Activated naive CD4-positive, alpha-beta T cell treated with anti-CD3 and anti-CD28 coated beads for 36 hours (primary cell): ENCODE results near the gene DERL3. TPM values are rescaled to one million over a fixed set of nuclear protein-coding genes. Genes with fewer than 3 reads are reported as not detected.

Experiments
- CTCF ChIA-PET: fragments of 350-600 bp; sonication (Branson Sonifier 250); formaldehyde crosslinking; loops from one replicate; lab custom pipeline; 2021; ENCODE audit warnings: antibody characterized with exemption; lab: Charles Lee
- DNase-seq: peaks from one replicate; pipeline ENCODE4 v3.0.0-alpha.2; 2020
- H3K27ac Mint-ChIP-seq: one replicate; pipeline ENCODE4 v1.8.0; 2021; ENCODE audit warnings: mild to moderate bottlenecking, mixed read lengths
- H3K27me3 Mint-ChIP-seq: one replicate; pipeline ENCODE4 v1.8.0; 2021; ENCODE audit warnings: low read depth, mixed read lengths
- H3K36me3 Mint-ChIP-seq: one replicate; pipeline ENCODE4 v1.8.0; 2021; ENCODE audit warnings: low read depth, mixed read lengths
- H3K4me1 Mint-ChIP-seq: one replicate; pipeline ENCODE4 v1.8.0; 2021; ENCODE audit warnings: low read depth, mixed read lengths
- H3K4me3 Mint-ChIP-seq: one replicate; pipeline ENCODE4 v1.8.0; 2021; ENCODE audit warnings: mild to moderate bottlenecking, moderate library complexity, mixed read lengths
- H3K9me3 Mint-ChIP-seq: one replicate; pipeline ENCODE4 v1.8.0; 2021; ENCODE audit warnings: mixed read lengths
- intact Hi-C: fragments of 100-400 bp; cut with micrococcal nuclease; formaldehyde crosslinking; loops from one replicate; pipeline ENCODE4 v1.15.1; 2023
- total RNA-seq, 2 experiments: library from RNA; stranded (reverse); gene quantifications; one replicate each; pipeline ENCODE4 v1.2.3, GENCODE V29; 2021

DERL3 gene
- total RNA-seq, 2 experiments from 2014 or later = 7.3 to 7.5 TPM

GRCh38 chr22:23789638-23790037, 49.2 kb downstream of the DERL3 start:
- intact Hi-C loops = no loop called here
- CTCF ChIA-PET = interaction anchor here (0.7 to 1.5 kb wide), 2 partner anchors 21 to 27 kb away, joined by 3 to 6 read pairs; partner anchors contain the start of gene C22orf15
- DNase-seq = no peak
- H3K4me3 Mint-ChIP-seq = no peak overlapping the region
- H3K36me3 Mint-ChIP-seq = peaks cover 5% of the 10 kb centered on the region
- no peaks in the 10 kb centered on the region for H3K27me3 Mint-ChIP-seq
- H3K4me1 Mint-ChIP-seq = peaks cover 36% of the 10 kb centered on the region
- H3K27ac Mint-ChIP-seq = no peak overlapping the region
- no peaks in the 10 kb centered on the region for H3K9me3 Mint-ChIP-seq

- CTCF ChIA-PET = interaction anchor here (1.5 kb wide), 1 partner anchor 27 kb away, joined by 6 read pairs; the partner anchor contains the start of gene C22orf15
- DNase-seq = no peak
- Mint-ChIP-seq H3K36me3 (peaks cover 5% of the 10 kb centered on the region), H3K4me3 (no peak overlapping the region), H3K27me3 (no peaks in the 10 kb centered on the region), H3K4me1 (peaks cover 39% of the 10 kb centered on the region), H3K9me3 (no peaks in the 10 kb centered on the region), H3K27ac (no peak overlapping the region)
- intact Hi-C loops = no loop called here
These were observed 49.7 kb downstream of the DERL3 start for GRCh38 chr22:23789121-23789520.

- Mint-ChIP-seq H3K9me3 (no peaks in the 10 kb centered on the region), H3K27ac (peak overlapping the region; percentile 73), H3K4me3 (peak overlapping the region; percentile 89), H3K27me3 (no peaks in the 10 kb centered on the region), H3K4me1 (peaks cover 39% of the 10 kb centered on the region), H3K36me3 (peaks cover 1% of the 10 kb centered on the region)
- CTCF ChIA-PET = interaction anchor here (0.7 to 3.1 kb wide), 3 partner anchors 17 to 25 kb away, joined by 3 to 19 read pairs (median 6); partner anchors contain the start of genes C22orf15 and CHCHD10
- DNase-seq = no peak
- intact Hi-C loops = loop anchor here (1.0 to 2.0 kb wide), 5 partner anchors 16 to 767 kb away; partner anchors contain the start of genes CABIN1, GUCD1, MMP11 and SNRPD3
These were observed 50.9 kb downstream of the DERL3 start for GRCh38 chr22:23787910-23788309.

GRCh38 chr22:23787600-23787896, 51.3 kb downstream of the DERL3 start:
- peak overlapping the region; percentile 89 for H3K4me3 Mint-ChIP-seq
- no peaks in the 10 kb centered on the region for H3K27me3 Mint-ChIP-seq
- H3K36me3 Mint-ChIP-seq = peaks cover 1% of the 10 kb centered on the region
- CTCF ChIA-PET = interaction anchor here (0.7 to 3.1 kb wide), 2 partner anchors 18 to 20 kb away, joined by 3 to 19 read pairs; partner anchors contain the start of gene CHCHD10
- DNase-seq = no peak
- peak overlapping the region; percentile 73 for H3K27ac Mint-ChIP-seq
- intact Hi-C loops = loop anchor here (1.0 to 2.0 kb wide), 5 partner anchors 15 to 767 kb away; partner anchors contain the start of genes CABIN1, GUCD1, MMP11 and SNRPD3
- H3K4me1 Mint-ChIP-seq = peaks cover 37% of the 10 kb centered on the region
- no peaks in the 10 kb centered on the region for H3K9me3 Mint-ChIP-seq

GRCh38 chr22:23786752-23787599, 51.8 kb downstream of the DERL3 start, which contains the start of gene SMARCB1:
Gene SMARCB1 (plus strand): TSS chr22:23786966. CDS start chr22:23787170, 204 bp downstream.
- Mint-ChIP-seq H3K36me3 (no peaks in the 10 kb centered on the region), H3K4me1 (peaks cover 34% of the 10 kb centered on the region), H3K27ac (peak within 1 kb of the TSS; percentile 95), H3K4me3 (peak within 1 kb of the TSS; percentile 89), H3K9me3 (no peaks in the 10 kb centered on the region), H3K27me3 (no peaks in the 10 kb centered on the region)
- CTCF ChIA-PET = interaction anchor here (1.5 to 3.1 kb wide), 2 partner anchors 16 to 19 kb away, joined by 5 to 19 read pairs; partner anchors contain the start of gene CHCHD10
- intact Hi-C loops = loop anchor here (1.0 to 2.0 kb wide), 6 partner anchors 15 to 768 kb away; partner anchors contain the start of genes CABIN1, DERL3, GUCD1 and MMP11
- DNase-seq = peak; percentile 89

- Mint-ChIP-seq H3K4me3 (peak overlapping the region; percentile 89), H3K27me3 (no peaks in the 10 kb centered on the region), H3K27ac (peak overlapping the region; percentile 95), H3K36me3 (no peaks in the 10 kb centered on the region), H3K4me1 (peaks cover 34% of the 10 kb centered on the region), H3K9me3 (no peaks in the 10 kb centered on the region)
- CTCF ChIA-PET = interaction anchor here (1.5 to 3.1 kb wide), 2 partner anchors 15 to 18 kb away, joined by 5 to 19 read pairs; partner anchors contain the start of gene CHCHD10
- peak; percentile 50 for DNase-seq
- intact Hi-C loops = loop anchor here (1.0 to 2.0 kb wide), 2 partner anchors 53 to 769 kb away; partner anchors contain the start of genes DERL3, GUCD1 and SNRPD3
These were observed 52.5 kb downstream of the DERL3 start for GRCh38 chr22:23786261-23786710.

Other genes with a start within 250 kb of the DERL3 start
- under 1 TPM in 1 of 2 experiments, not detected in 1; 0.36 TPM for gene DRICH1, start 206.7 kb downstream of the DERL3 start, total RNA-seq
- gene RGL4, start 148.0 kb downstream of the DERL3 start, total RNA-seq = 10 to 100 TPM; 22.0 to 24.1 TPM
- gene ZNF70, start 87.9 kb downstream of the DERL3 start, total RNA-seq = under 1 TPM; 0.79 to 0.93 TPM
- not detected for gene VPREB3, start 84.6 kb downstream of the DERL3 start, total RNA-seq
- gene C22orf15, start 76.0 kb downstream of the DERL3 start, total RNA-seq = 1 to 10 TPM; 1.1 to 1.4 TPM
- gene CHCHD10, start 71.0 kb downstream of the DERL3 start, total RNA-seq = 100 to 1,000 TPM; 190 to 191 TPM
- gene MMP11, start 66.2 kb downstream of the DERL3 start, total RNA-seq = under 1 TPM; 0.43 to 0.47 TPM
- gene SMARCB1, start 52.0 kb downstream of the DERL3 start, total RNA-seq = 10 to 100 TPM; 75.3 to 89.1 TPM
- gene SLC2A11, start 18.9 kb upstream of the DERL3 start, total RNA-seq = 1 to 10 TPM; 6.1 to 7.5 TPM
- 1,000 to 10,000 TPM; 1,489 to 1,512 TPM for gene MIF, start 55.4 kb upstream of the DERL3 start, total RNA-seq
- not detected for gene GSTT2B, start 122.2 kb upstream of the DERL3 start, total RNA-seq
- under 1 TPM; 0.72 to 0.76 TPM for gene DDTL, start 127.9 kb upstream of the DERL3 start, total RNA-seq
- 100 to 1,000 TPM; 107 to 125 TPM for gene DDT, start 135.4 kb upstream of the DERL3 start, total RNA-seq
- not detected for gene GSTT2, start 141.1 kb upstream of the DERL3 start, total RNA-seq
- not detected for gene GSTT4, start 166.4 kb upstream of the DERL3 start, total RNA-seq
- gene CABIN1, start 172.3 kb upstream of the DERL3 start, total RNA-seq = 10 to 100 TPM; 74.6 to 82.0 TPM